Adrenal gland (tissue), 12 donors: ENCODE results near the gene TP53BP2. TPM values are rescaled to one million over a fixed set of nuclear protein-coding genes. Genes with fewer than 3 reads are reported as not detected.

Source experiments
- DNase-seq, 7 donors: peaks; one replicate each; pipeline ENCODE4 v3.0.0-alpha.2; 2019 to 2020
- H3K27ac ChIP-seq, 5 donors: fragments of 200-600 bp; sonication (generic) in 4 of 5; 1 replicate in 3 of 5; 2 replicates in 2 of 5; pipeline versions ENCODE4 v1.5.1 to v1.8.0; 2016 to 2020; ENCODE audit warnings: mild to moderate bottlenecking in 1 of 5
- H3K27me3 ChIP-seq: fragments of 200-600 bp; 2 replicates; pipeline ENCODE4 v1.8.0; 2021
- H3K36me3 ChIP-seq, 2 donors: fragments of 200-600 bp; replicated peaks in 1 of 2; 1 replicate in 1 of 2; 2 replicates in 1 of 2; pipeline versions ENCODE4 v1.5.1 to v1.8.0; 2018 to 2022
- H3K4me1 ChIP-seq, 2 donors: fragments of 200-600 bp; replicated peaks in 1 of 2; 1 replicate in 1 of 2; 2 replicates in 1 of 2; pipeline versions ENCODE4 v1.5.1 to v1.8.0; 2018 to 2021
- H3K4me3 ChIP-seq, 4 donors: fragments of 200-600 bp; sonication (generic) in 3 of 4; one replicate each; pipeline ENCODE4 v1.5.1; 2016 to 2018
- H3K9me3 ChIP-seq, 3 donors: fragments of 200-600 bp; sonication (generic) in 1 of 3; replicated peaks in 1 of 3; 1 replicate in 2 of 3; 2 replicates in 1 of 3; pipeline versions ENCODE4 v1.5.1 to v1.8.0; 2016 to 2021
- CTCF ChIP-seq, 6 experiments: fragments of 450-650 bp in 4 of 6; fragments of 200-600 bp in 2 of 6; sonication (generic) in 1 of 6; IDR thresholded peaks; 1 replicate in 5 of 6; 2 replicates in 1 of 6; pipeline versions ENCODE4 v1.5.1 to v1.8.0; 2016 to 2021; ENCODE audit warnings: antibody characterized with exemption in 6 of 6, mild to moderate bottlenecking in 2 of 6, moderate library complexity in 1 of 6
- POLR2A ChIP-seq, 2 donors: fragments of 450-650 bp; IDR thresholded peaks; one replicate each; pipeline ENCODE4 v1.6.1; 2017; ENCODE audit warnings: antibody characterized with exemption in 2 of 2, mild to moderate bottlenecking in 2 of 2, moderate library complexity in 1 of 2
- WGBS, 4 donors: extraction: QIAGEN DNeasy Blood & Tissue Kit in 2 of 4; methylation state at CpG; one replicate each; pipeline versions ENCODE4 v1.1.5 to v1.1.7; 2013 to 2017; 5-methylcytosine and 5-hydroxymethylcytosine counted together
- intact Hi-C, 2 donors: fragments of 100-400 bp; cut with DNase I; formaldehyde crosslinking; loops; one replicate each; pipeline versions ENCODE4 v1.14.1 to v1.15.0; 2022 to 2023
- polyA plus RNA-seq, 3 donors: library from polyadenylated mRNA; stranded (reverse); fragments of 200-250 nt in 2 of 3; fragments of 350-450 nt in 1 of 3; fragmentation: Illumina TruSeq in 1 of 3; extraction: RNeasy Lipid Tissue Mini Kit (QIAGEN cat#74804) in 1 of 3; gene quantifications; one replicate each; pipeline ENCODE4 v1.2.3, GENCODE V29; 2013 to 2014
- total RNA-seq, 9 donors: library from RNA; depleted of rRNA in 4 of 9; stranded (reverse); fragments of >200 nt in 4 of 9; fragments of 120-200 nt in 1 of 9; fragmentation: NEBNext Ultra II Directional in 1 of 9; extraction: Animal tissue kit (Norgen Biotek cat#: 25700) in 1 of 9; gene quantifications; one replicate each; pipeline versions ENCODE4 v1.1.0 to v1.2.4, GENCODE V29; 2013 to 2023
- donor health status: healthy with polysubstance abuse.
- donor health status: Bipolar disorder and iron deficiency.
- donor health status: DM: yes; HTN: yes; CAD: no.
- donor health status: DM: no; HTN: no; CAD: no.
- donor health status: DM: no; HTN: no; CAD: no.
- donor health status: DM: yes; HTN: yes; CAD: no.

TP53BP2 gene
- total and polyA plus RNA-seq, 12 donors, result 6.0 to 38.5 (median 24.0) TPM

DNA sequence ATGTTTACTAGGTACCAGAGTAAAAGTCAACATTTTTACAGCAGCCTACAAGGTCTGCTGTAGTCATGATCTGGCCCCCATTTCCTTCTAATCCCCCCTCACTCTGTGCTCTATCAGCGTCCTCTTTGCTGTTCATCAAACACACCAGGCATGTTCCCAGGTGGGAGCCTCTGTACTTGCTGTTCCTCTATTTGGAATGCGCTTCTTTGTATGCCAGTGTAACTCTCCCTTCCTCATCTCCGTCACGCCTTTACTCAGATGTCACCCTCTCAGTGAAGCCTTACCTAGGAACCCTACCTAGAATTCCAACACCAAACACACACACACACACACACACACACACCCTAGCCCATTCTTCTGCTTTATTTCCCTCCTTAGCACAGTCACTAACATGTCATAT is 21.0 kb downstream of the TP53BP2 start:
- Histone ChIP-seq H3K36me3 (peaks cover 0 to 8% of the 10 kb centered on the region in 2 donors), H3K4me3 (no peak overlapping the region), H3K27ac (no peak overlapping the region), H3K4me1 (peaks cover 13 to 35% of the 10 kb centered on the region in 2 donors), H3K27me3 (no peaks in the 10 kb centered on the region), H3K9me3 (no peaks in the 10 kb centered on the region)
- 90 to 97% (median 92%) methylated on average over 4 of the region's 4 CpGs for WGBS, 4 donors
- TF ChIP-seq POLR2A (IDR thresholded peaks at IDR 0.05), result no peak
- TF ChIP-seq CTCF (IDR thresholded peaks at IDR 0.05), result no peak
- intact Hi-C loops, result no loop called here
- no peak for DNase-seq

- Histone ChIP-seq H3K36me3 (peaks cover 0 to 8% of the 10 kb centered on the region in 2 donors), H3K9me3 (no peaks in the 10 kb centered on the region), H3K27ac (no peak overlapping the region), H3K4me1 (peaks cover 10 to 31% of the 10 kb centered on the region in 2 donors), H3K4me3 (no peak overlapping the region), H3K27me3 (no peaks in the 10 kb centered on the region)
- intact Hi-C loops, result no loop called here
- TF ChIP-seq POLR2A (IDR thresholded peaks at IDR 0.05), result no peak
- no peak for TF ChIP-seq CTCF (IDR thresholded peaks at IDR 0.05)
- WGBS, 4 donors, result 94 to 98% (median 94%) methylated on average over 9 of the region's 9 CpGs
- DNase-seq, result no peak
These were observed 21.5 kb downstream of the TP53BP2 start for GRCh38 chr1:223824287-223824686.

- Histone ChIP-seq H3K27ac (no peak overlapping the region), H3K4me1 (peaks cover 0 to 6% of the 10 kb centered on the region in 2 donors)
- intact Hi-C loops, result no loop called here
These were observed 24.8 kb downstream of the TP53BP2 start for GRCh38 chr1:223820971-223821370.

GRCh38 chr1:223820515-223820858 is 25.3 kb downstream of the TP53BP2 start:
- 78 to 90% (median 80%) methylated on average over 2 of the region's 2 CpGs for WGBS, 4 donors
- no peak for DNase-seq
- Histone ChIP-seq H3K27me3 (no peaks in the 10 kb centered on the region), H3K27ac (no peak overlapping the region), H3K9me3 (no peaks in the 10 kb centered on the region), H3K36me3 (peaks cover 0 to 8% of the 10 kb centered on the region in 2 donors), H3K4me3 (no peak overlapping the region), H3K4me1 (peaks cover 0 to 6% of the 10 kb centered on the region in 2 donors)
- intact Hi-C loops, result no loop called here
- no peak for TF ChIP-seq POLR2A (IDR thresholded peaks at IDR 0.05)
- no peak for TF ChIP-seq CTCF (IDR thresholded peaks at IDR 0.05)

More at GRCh38 chr1:223820971-223821370, 24.8 kb downstream of the TP53BP2 start:
- no peak overlapping the region for H3K4me3 ChIP-seq
- peaks cover 0 to 8% of the 10 kb centered on the region in 2 donors for H3K36me3 ChIP-seq
- 86 to 94% (median 91%) methylated on average over 11 of the region's 11 CpGs for WGBS, 4 donors
- TF ChIP-seq POLR2A (IDR thresholded peaks at IDR 0.05) (no peak), CTCF (IDR thresholded peaks at IDR 0.05) (no peak)
- H3K9me3 ChIP-seq, result no peaks in the 10 kb centered on the region
- H3K27me3 ChIP-seq, result no peaks in the 10 kb centered on the region
- no peak for DNase-seq
